Esophagus (tissue), 2 donors: ENCODE results near the gene CELF1. TPM values are rescaled to one million over a fixed set of nuclear protein-coding genes. Genes with fewer than 3 reads are reported as not detected.
"Not testable (repeated sequence)": the region's sequence is repeated elsewhere in the genome, so short reads cannot be mapped to it uniquely, and the experiment has no call there.

Source experiments
- H3K27ac ChIP-seq, 2 donors: one replicate each; pipeline ENCODE4 v1.5.1; 2013; ENCODE audit warnings: low read depth in 2 of 2, mild to moderate bottlenecking in 2 of 2, inconsistent platforms in 1 of 2, low read length in 1 of 2, moderate library complexity in 1 of 2
- H3K27me3 ChIP-seq, 2 donors: one replicate each; pipeline ENCODE4 v1.6.1; 2013; ENCODE audit warnings: low read length in 2 of 2, control low read depth in 1 of 2, mild to moderate bottlenecking in 1 of 2; ENCODE audit not compliant: insufficient read depth in 2 of 2, control insufficient read depth in 1 of 2
- H3K36me3 ChIP-seq, 2 donors: one replicate each; pipeline ENCODE4 v1.6.1; 2013; ENCODE audit warnings: low read length in 1 of 2; ENCODE audit not compliant: control insufficient read depth in 2 of 2, insufficient read depth in 2 of 2
- H3K4me1 ChIP-seq, 2 donors: one replicate each; pipeline ENCODE4 v1.6.1; 2013; ENCODE audit warnings: low read length in 1 of 2; ENCODE audit not compliant: control insufficient read depth in 2 of 2, insufficient read depth in 2 of 2
- H3K4me3 ChIP-seq, 2 donors: one replicate each; pipeline ENCODE4 v1.5.1; 2013; ENCODE audit warnings: low read length in 2 of 2, mild to moderate bottlenecking in 2 of 2, low read depth in 1 of 2, moderate library complexity in 1 of 2
- H3K9me3 ChIP-seq, 2 donors: one replicate each; pipeline ENCODE4 v1.6.1; 2013; ENCODE audit warnings: mild to moderate bottlenecking in 2 of 2, low read depth in 1 of 2, low read length in 1 of 2, moderate library complexity in 1 of 2; ENCODE audit not compliant: control insufficient read depth in 2 of 2, insufficient read depth in 1 of 2
- WGBS, 2 donors: extraction: QIAGEN DNeasy Blood & Tissue Kit; methylation state at CpG; one replicate each; pipeline ENCODE4 v1.1.7; 2013; 5-methylcytosine and 5-hydroxymethylcytosine counted together
- polyA plus RNA-seq, 2 donors: library from polyadenylated mRNA; stranded (reverse); fragments of 200-250 nt; gene quantifications; one replicate each; pipeline ENCODE4 v1.2.3, GENCODE V29; 2013
- donor health status: healthy with polysubstance abuse.
- donor health status: Bipolar disorder and iron deficiency.

Gene CELF1
- polyA plus RNA-seq, 2 donors = 18.7 to 24.7 TPM

GRCh38 chr11:47531666-47532065 lies 21.3 kb downstream of the CELF1 start:
- WGBS, 2 donors = 74 to 75% methylated on average over 3 of the region's 3 CpGs
- Histone ChIP-seq H3K4me1 (no peaks in the 10 kb centered on the region), H3K4me3 (no peak overlapping the region), H3K27ac (no peak overlapping the region), H3K27me3 (no peaks in the 10 kb centered on the region), H3K36me3 (no peaks in the 10 kb centered on the region), H3K9me3 (no peaks in the 10 kb centered on the region)

DNA sequence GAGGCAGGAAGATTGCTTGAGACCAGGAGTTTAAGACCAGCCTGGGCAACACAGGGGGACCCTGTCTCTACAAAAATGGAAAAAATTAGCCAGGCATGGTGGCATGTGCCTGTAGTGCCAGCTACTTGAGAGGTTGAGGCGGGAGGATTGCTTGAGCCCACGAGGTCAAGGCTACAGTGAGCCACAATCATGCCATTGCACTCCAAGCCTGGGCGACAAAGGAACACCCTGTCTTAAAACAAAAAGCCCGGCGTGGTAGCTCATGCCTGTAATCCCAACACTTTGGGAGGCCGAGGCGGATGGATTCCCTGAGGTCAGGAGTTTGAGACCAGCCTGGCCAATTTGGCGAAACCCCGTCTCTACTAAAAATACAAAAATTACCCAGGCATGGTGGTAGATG lies 22.2 kb downstream of the CELF1 start:
- H3K36me3 ChIP-seq, H3K4me3 ChIP-seq, H3K4me1 ChIP-seq, H3K27me3 ChIP-seq, H3K27ac ChIP-seq, H3K9me3 ChIP-seq: not testable (repeated sequence)
- 88 to 94% methylated on average over 9 of the region's 9 CpGs for WGBS, 2 donors

DNA sequence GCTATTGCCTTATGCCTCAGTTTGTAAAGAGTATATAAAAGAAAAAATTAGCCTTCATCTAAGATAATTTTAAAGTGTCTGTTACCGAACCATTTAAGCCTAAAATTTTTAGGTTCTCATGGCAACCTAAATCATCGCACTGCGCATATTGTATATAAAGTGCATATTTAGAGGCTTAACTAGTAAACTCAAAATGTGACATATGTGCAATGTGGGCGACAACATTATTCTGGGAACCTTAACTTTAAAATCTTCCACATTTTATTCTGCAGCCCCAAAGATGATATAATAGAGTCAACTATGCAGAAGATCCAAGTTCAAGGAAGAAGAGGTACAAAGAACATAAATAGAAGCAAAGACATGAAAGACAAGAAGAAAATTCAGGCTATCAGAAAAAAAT lies 23.0 kb downstream of the CELF1 start:
- Histone ChIP-seq H3K9me3 (no peaks in the 10 kb centered on the region), H3K4me3 (no peak overlapping the region), H3K27me3 (no peaks in the 10 kb centered on the region), H3K36me3 (no peaks in the 10 kb centered on the region), H3K4me1 (no peaks in the 10 kb centered on the region), H3K27ac (no peak overlapping the region)
- WGBS, 2 donors = 88 to 91% methylated on average over 4 of the region's 4 CpGs

DNA sequence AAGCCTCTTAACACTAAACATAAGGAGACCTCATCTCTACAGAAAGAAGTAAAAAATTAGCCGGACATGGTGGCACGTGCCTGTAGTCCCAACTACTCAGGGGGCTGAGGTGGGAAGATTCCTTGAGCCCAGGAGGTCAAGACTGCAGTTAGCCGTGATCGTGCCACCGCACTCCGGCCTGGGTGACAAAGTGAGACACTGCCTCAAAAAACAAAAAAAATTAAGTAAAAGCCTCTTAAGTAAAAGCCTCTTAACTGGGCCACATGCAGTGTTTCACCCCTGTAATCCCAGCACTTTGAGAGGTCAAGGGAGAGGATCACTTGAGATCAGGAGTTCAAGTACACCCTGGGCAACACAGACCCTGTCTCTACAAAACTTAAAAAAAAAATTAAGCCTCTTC lies 25.7 kb downstream of the CELF1 start:
- Histone ChIP-seq H3K27ac (peak overlapping the region in 1 of 2 donors; percentile 33), H3K4me1 (peaks cover 0 to 3% of the 10 kb centered on the region in 2 donors), H3K4me3 (no peak overlapping the region), H3K36me3 (no peaks in the 10 kb centered on the region), H3K27me3 (no peaks in the 10 kb centered on the region), H3K9me3 (no peaks in the 10 kb centered on the region)
- WGBS, 2 donors = 93% methylated on average over 6 of the region's 6 CpGs

DNA sequence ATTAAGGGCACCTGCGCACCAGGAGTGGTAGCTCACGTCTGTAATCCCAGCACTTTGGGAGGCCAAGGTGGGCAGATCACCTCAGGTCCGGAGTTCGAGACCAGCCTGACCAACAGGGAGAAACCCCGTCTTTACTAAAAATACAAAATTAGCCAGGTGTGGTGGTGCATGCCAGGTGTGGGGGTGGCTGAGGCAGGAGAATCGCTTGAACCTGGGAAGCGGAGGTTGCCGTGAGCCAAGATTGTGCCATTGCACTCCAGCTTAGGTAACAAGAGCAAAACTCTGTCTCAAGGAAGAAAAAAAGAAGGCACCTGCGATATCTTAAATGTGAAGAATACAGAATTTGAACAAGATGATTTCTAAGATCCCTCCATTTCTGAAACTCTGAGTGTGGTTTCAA lies 26.9 kb downstream of the CELF1 start:
- not testable (repeated sequence) for H3K27me3 ChIP-seq, H3K9me3 ChIP-seq, H3K4me3 ChIP-seq, H3K27ac ChIP-seq, H3K36me3 ChIP-seq, H3K4me1 ChIP-seq
- WGBS, 2 donors = 86 to 87% methylated on average over 9 of the region's 9 CpGs

DNA sequence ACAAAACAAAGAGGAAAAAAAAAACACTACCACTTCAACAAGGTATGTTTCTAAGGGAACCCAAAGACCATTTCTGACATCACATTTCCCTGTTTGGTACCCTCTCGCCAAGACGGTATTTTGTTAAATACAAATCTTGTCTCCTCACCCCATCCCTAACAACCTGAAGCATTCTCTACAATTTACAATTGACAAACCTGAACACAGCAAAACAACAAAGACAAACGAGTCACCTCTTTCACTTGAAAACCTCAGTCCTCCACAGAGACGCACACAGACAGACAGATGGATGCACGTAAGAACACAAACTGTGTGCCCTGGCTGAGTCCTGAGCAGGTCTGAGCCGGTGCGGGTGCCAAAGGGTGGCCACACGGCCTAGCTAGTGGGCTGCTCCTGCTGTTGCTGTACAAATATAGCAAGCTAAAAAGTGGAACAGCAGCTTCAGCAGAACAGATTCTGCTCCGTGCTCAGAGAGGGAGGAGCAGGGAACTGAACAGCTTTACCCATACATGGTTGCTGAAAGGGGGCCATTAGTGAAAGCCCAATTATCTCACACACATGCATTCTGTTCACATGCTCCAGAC lies 28.5 kb downstream of the CELF1 start:
- Histone ChIP-seq H3K36me3 (no peaks in the 10 kb centered on the region), H3K27me3 (no peaks in the 10 kb centered on the region), H3K27ac (peak overlapping the region; percentile 30 to 69), H3K9me3 (no peaks in the 10 kb centered on the region), H3K4me1 (peaks cover 0 to 3% of the 10 kb centered on the region in 2 donors), H3K4me3 (no peak overlapping the region)
- WGBS, 2 donors = 25 to 31% methylated on average over 9 of the region's 9 CpGs

DNA sequence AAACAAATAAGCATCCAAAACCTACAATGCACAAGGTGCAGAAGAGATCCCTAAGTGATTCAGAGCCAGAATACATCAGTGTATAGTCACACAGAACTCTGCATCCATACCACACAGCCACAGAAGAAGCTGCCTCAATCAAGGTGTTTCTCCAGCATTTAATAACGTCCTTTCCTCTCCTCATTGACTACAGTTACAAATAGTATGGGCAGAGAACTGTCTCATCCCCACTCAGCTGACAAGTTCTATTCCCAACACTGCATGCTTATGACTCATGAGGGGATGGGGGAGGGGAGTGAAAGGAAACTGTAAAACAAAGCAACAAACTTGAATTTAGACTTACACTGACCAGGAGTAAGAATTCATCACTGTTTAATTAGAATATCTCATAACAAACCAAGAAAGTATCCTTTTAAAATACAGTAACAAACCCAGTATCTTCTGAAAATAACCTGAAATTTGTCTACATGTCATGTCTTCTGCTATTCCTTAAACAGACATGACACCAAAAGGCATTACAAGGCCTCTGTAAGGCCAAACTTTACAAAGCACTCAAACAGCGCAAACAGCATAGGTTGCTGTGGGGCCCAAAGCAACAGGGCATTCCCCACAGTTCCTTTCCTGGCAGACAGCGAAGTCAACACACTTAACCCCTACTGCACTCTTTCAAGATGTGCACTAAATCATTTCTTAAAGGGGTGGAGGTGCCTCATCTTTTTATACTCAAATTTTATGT lies 29.3 kb downstream of the CELF1 start:
- no peaks in the 10 kb centered on the region for H3K9me3 ChIP-seq
- H3K4me1 ChIP-seq = peaks cover 0 to 3% of the 10 kb centered on the region in 2 donors
- peak overlapping the region; percentile 62 to 69 for H3K27ac ChIP-seq
- no peaks in the 10 kb centered on the region for H3K27me3 ChIP-seq
- no peak overlapping the region for H3K4me3 ChIP-seq
- WGBS, 2 donors = 12 to 13% methylated on average over 3 of the region's 3 CpGs
- no peaks in the 10 kb centered on the region for H3K36me3 ChIP-seq

- peaks cover 0 to 2% of the 10 kb centered on the region in 2 donors for H3K4me1 ChIP-seq
- no peak overlapping the region for H3K27ac ChIP-seq
- H3K36me3 ChIP-seq = no peaks in the 10 kb centered on the region
- no peaks in the 10 kb centered on the region for H3K9me3 ChIP-seq
- WGBS, 2 donors = 66 to 68% methylated on average over 3 of the region's 3 CpGs
- no peak overlapping the region for H3K4me3 ChIP-seq
- H3K27me3 ChIP-seq = no peaks in the 10 kb centered on the region
Measured at GRCh38 chr11:47518212-47518964, 34.5 kb downstream of the CELF1 start.

DNA sequence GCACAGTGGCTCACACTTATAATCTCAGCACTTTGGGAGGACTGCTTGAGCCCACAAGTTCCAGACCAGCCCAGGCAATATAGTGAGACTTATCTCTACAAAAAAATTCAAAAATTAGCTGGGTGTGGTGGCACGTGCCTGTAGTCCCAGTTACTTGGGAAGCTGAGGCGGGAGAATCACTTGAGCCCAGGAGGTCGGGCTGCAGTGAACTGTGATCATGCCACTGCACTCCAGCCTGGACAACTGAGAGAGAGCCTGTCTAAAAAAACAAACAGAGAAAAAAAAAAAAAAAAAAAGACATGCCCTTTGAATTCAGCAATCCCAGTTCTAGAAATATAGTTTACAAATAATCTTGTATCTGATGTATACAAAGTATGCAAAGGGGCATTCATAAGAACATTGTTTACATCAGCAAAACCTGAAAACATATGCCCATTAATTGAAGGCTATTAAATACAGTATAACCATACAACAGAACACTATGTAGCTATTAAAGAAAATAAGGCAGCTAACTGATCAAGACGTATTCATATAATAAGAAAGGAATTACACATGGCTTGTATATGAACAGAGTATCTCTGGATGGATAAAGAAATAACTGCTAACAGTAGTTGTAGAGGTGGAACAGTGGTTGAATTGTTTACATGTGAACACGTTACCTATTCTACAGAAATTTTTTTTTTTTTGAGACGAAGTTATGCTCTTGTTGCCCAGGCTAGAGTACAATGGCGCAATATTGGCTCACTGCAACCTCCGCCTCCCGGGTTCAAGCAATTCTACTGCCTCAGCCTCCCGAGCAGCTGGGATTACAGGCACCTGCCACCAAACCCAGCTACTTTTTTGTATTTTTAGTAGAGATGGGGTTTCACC lies 35.7 kb downstream of the CELF1 start:
- no peak overlapping the region for H3K27ac ChIP-seq

More for the DNA sequence above, 35.7 kb downstream of the CELF1 start:
- Histone ChIP-seq H3K27me3 (no peaks in the 10 kb centered on the region), H3K9me3 (no peaks in the 10 kb centered on the region), H3K36me3 (no peaks in the 10 kb centered on the region), H3K4me3 (no peak overlapping the region), H3K4me1 (peaks cover 0 to 2% of the 10 kb centered on the region in 2 donors)
- 75 to 81% methylated on average over 10 of the region's 10 CpGs for WGBS, 2 donors
